SH-SY5Y (cell line): ENCODE data around the gene ITGA3.

Experiments used
- GATA2 ChIP-seq: IDR thresholded peaks from 2 replicates; pipeline ENCODE4 v1.6.1; 2011; ENCODE audit warnings: mild to moderate bottlenecking, low read depth, low read length
- GATA3 ChIP-seq: IDR thresholded peaks from 2 replicates; pipeline ENCODE4 v1.6.1; 2011; ENCODE audit warnings: low read depth, mild to moderate bottlenecking, low read length, moderate library complexity

DNA sequence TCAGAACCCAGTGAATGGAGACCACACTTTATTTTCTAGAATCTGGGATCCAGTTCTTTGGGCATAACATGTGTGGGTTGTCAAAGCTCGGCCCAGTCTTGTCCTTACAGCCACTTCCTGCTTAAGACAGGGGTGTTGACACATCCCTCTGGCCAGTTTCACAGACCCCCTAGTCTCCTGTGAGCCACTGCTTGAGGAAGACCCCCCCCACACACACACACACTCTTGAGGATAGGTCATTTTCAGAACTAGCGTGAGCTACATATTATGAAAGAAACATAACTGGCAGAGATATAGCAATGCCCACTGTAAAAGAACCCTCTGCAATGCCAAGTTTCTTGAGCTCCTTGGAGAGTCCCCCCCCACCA lies 36.0 kb downstream of the ITGA3 start:
- TF ChIP-seq GATA2: no peak
- TF ChIP-seq GATA3: no peak
